GM21526 (cell line): ENCODE data around the gene IGSF5.
"Not testable (repeated sequence)": the region's sequence is repeated elsewhere in the genome, so short reads cannot be mapped to it uniquely, and the experiment has no call there.

Source experiments
- ATAC-seq: cut with Tn5 transposase; IDR thresholded peaks from one replicate; pipeline ENCODE4 v1.9.1; 2021; ENCODE audit warnings: moderate library complexity; ENCODE audit not compliant: unreplicated experiment, low FRiP score

IGSF5 gene

DNA sequence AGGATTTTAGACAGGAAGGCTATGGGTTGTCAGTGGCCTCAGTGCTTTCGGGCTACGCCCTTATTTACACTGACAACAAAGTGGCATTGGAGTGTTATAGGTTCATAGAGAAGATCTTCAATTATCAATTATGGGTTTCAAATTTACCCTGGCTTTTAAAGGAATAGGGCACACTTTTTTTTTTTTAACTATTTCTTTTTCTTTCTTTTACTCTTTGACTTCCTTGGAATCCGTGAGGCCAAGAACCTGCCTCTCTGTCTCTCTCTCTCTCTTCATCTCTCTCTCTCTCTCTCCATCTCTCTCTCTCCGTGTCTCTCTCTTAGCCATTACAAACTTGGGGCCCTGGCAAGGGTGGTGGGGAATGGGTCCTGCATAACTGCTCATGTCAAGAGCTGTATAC, at the start of gene IGSF5:
TSS of gene IGSF5 (plus strand) at position 301 of the 400 bp plus-strand sequence. CDS start 327 bp downstream, outside the sequence.
- not testable (repeated sequence) for ATAC-seq

DNA sequence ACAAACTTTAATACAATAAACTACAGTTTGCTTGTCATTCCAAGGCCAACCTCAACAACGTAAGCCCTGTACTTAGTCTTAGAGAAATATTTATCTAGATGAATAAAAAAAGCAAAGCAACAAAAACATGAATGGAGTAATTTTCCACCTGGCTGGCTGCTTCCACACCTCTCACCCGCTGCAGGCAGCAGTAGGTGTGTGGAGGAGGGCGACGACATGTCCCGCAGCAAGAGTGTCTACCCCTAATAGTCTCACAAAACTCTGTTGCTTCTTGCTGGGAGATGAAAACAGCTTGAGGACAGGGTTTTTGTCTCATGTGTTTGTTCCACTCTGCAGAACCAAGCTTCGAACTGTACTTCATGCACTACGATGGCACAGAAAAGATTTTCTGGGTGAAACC, 48.8 kb upstream of the IGSF5 start:
- ATAC-seq = no peak

DNA sequence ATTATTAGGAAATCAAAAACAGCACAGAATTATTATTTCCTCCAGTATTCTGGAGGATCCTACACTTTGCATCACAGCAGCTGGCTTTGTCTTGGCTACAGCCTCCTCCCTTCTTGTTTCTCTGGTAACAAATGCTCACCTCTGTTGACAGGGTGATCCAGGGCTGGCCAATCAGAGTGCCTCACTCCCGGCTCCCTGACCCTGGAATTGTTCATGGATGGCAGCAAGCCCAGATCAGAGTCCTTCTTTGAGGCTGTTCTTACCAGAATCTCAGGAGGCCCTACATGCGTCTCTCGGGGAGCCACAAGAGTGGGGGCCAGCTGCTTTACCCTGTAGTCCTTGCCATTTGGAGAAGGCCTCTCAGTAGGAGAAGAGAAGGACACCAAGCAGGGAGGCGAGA, 48.4 kb upstream of the IGSF5 start:
- ATAC-seq = no peak

DNA sequence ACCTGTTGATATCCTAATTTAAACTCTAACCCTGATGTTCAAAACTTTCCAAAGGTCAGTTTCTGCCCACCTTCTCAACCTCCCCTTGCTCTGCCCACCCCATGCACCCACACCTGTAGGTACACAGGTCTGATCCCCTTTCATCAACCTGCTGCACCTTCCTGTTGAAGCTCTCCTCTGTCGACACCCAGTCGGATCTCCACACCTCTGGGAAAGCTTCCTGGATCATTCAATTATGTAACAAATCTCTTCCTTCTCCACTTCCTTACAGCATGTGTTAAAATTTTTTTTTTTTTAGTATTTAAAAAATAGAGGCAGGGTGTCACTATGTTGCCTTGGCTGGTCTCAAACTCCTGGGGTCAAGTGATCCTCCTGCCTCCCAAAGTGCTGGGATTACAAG, 44.7 kb upstream of the IGSF5 start:
- ATAC-seq = no peak

DNA sequence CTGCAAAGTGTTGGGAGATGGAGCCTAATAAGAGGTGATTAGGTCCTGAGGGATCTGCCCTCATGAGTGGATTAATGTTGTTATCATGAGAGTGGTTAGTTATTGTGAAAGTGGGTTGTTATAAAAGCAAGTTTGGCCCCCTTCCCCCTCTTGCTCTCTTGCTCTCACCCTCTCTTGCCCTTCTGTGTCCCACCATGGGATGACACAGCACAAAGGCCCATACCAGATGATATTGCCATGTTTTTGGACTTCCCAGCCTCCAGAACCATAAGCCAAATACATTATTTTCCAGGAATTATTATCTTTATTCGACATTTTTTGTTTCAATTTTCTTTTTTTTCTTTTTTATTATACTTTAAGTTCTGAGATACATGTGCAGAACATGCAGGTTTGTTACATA, 41.4 kb upstream of the IGSF5 start:
- no peak for ATAC-seq

DNA sequence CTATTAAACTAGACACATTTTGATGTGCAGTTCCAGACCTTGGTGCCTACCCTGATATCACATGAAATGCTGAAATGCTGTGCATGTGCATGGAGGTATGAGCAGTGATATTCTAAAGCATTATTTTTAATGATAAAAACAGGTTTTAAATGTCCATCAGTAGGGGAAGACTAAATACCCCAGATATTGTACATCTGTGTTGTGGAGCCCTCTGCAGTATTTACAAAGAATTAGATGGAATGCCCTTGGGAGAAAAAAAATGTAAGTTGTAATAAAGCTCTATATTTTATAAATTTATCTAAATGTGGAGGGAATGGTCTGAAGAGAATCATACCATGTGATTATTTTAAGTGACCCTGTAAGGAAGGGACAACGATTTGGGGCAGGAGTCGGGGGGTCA, 39.1 kb upstream of the IGSF5 start:
- no peak for ATAC-seq

DNA sequence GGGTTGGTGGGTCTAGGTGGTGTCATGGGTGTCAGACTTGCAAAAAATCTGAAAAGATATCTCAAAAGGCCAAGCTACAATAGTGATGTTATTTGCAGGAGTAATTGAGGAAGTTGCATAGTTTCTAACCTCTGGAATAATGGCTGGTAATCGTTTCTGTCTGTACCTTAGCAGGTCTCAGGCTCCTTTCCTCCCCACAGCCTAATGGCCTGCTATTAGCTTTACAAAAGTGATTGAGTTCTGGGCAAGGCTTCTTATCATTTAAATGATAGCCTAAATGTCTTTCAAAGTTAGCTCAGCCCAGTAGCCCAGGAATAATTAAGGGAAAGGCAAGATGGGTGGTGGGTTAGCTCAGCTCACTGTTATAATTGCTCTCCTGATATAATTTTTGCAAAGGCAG, 37.7 kb upstream of the IGSF5 start:
- ATAC-seq = no peak

DNA sequence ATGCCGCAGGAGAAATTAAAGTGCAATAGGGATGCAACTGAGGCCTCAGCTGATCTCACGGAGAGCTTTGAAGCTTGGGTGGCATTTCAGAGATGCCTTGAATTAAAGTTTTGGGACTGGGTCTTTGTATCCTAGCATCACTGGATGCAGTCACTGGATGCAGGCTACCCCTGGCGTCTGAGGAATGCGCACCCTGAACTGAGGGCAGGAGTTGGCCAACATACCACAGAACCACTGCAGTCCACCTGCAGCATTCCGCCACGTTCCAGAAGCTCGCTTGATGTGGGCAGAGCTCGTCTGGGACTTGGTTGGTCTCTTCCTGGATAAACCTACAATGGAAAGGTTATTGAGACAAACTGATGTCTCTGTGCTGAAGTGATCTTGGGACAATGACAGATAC, 34.1 kb upstream of the IGSF5 start:
- ATAC-seq = no peak

DNA sequence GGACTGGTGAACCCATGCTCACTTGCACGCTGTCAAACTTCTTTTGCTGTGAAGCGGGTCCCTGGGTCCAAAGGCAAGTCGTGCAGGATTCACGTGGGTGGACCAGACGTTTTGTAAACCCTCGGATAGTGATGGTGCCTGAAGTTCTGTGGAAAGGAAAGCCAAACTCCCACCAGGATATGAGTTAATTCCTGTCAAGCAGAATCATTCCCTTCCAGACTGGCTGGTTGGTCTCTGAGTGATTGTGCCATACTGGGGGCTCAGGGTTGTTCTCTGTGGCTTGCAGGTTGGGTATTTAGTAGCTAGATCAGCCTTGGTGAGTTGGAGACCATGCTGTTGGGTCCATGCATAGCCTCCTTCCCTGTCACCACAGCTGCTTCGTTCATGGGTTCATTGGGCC, 32.7 kb upstream of the IGSF5 start:
- ATAC-seq = no peak

DNA sequence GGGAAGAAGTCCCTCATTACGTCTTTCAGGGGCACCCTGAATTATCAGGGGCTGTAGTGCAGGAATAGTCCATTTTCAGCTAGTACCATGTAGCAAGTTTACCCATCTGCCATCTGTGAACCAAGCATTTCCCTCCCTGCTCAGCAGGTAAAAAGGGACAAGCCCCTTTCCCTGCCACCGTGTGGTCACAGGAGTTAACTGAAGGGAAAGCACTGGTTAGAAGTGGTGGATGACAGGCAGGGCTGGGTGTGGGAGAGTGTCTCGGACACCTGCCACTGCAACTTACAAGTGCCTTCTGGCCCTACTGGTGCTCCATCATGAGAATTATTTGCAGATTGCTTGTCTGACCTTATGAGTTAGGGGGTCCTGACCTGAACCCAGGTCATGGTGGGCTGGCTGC, 32.0 kb upstream of the IGSF5 start:
- ATAC-seq = no peak

DNA sequence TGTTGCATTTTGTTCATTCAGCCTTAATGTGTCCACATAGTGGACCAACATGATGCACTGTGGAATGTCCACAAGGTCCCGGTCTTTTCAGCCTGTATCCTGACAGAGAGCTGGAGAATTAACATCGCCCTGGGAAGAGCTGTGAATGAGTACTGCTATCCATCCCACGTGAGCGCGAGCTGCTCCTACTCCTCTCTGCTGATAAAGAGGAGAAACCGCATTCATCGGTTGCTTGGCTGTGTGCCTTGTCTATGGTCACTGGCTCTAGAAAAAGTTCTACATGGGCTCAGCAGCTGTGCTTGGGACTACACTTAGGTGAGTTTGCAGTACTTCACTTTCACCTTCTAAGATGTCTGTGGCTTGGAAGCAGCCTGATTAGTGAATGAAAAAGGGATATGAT, 31.1 kb upstream of the IGSF5 start:
- no peak for ATAC-seq

DNA sequence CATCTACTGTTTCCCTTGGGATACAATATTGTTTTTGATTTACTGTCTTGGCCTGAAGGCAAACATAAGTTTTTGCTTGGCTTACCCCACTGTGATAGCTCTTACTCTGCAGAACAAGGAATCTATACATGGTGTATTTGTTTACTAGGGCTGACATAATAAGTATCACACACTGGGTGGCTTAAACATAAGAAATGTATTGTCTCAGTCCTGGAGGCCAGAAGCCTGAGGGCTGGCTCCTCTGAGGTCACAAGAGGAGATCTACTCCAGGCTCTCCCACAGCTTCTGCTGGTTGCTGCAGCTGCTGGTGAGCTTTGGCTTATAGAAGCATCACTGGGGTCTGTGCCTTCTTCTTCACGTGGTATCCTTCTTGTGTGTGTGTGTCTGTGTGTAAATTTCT, 30.7 kb upstream of the IGSF5 start:
- ATAC-seq = no peak

DNA sequence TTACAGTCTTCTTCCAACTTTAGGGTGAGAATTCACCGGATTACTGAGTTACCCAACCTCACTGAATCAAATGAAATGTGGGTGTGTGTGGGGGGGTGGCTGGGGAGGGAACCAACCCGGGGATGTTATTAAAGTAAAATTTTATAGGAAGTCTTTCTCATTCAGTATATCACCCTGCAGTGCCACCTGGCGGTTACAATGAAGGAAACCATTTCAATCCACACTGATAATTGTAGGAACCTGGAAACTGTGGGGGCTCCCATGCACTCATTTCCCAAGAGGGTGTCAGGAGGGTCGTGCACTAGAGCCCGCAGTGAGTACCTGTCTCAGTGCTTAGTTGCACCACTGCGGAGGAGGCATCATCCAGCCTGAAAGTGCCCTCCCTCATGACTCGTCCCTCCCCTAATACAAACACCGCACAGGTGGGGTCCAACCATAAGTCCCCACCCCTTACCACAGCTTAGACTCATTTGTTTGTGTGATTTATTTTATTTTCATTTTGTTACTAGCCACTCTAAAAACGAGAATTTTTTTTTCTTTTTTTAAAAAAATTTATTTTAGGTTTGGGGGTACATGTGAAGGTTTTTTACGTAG, 29.1 kb upstream of the IGSF5 start:
- ATAC-seq = no peak

DNA sequence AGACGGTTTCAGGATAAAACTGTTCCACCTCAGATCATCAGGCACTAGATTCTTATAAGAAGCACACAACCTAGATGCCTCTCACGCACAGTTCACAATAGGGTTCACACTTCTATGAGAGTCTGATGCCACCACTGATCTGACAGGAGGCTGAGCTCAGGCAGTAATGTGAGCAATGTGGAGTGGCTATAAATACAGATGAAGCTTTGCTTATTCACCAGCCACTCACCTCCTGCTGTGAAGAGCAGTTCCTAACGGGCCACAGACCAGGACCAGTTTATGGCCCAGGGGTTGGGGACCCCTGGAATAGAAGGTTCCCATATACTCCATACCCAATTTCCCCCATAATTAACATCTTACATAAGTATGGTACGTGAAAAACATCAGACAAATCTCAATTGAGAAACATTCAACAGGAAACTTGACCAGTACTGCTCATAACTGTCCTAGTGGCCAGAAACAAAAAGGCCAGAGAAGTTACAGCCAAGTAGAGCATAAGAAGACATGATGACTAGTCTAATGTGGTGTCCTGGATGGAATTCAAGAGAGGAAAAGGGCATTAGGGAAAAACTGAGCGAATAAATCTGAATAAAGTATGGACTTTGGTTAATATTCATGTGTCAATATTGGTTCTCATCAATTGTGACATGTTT, 24.7 kb upstream of the IGSF5 start:
- no peak for ATAC-seq

DNA sequence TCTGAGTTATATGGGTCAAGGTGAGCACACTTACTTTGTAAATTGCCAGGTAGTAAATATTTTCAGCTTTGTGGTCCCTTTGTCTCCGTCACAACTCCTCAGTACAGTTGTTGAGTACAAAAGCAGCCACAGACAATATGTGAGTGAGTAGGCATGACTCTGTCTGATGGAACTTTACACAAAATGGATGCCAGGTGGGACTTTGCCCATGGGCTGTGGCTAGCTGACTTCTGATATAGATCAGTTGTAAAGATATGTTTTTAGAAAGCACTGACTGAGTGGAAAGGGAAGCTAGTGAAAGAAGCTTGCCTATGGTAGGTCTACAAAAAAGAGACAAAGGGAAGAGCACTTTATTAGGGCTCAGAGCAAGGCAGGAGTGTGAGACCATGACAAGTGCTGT, 23.1 kb upstream of the IGSF5 start:
- no peak for ATAC-seq

DNA sequence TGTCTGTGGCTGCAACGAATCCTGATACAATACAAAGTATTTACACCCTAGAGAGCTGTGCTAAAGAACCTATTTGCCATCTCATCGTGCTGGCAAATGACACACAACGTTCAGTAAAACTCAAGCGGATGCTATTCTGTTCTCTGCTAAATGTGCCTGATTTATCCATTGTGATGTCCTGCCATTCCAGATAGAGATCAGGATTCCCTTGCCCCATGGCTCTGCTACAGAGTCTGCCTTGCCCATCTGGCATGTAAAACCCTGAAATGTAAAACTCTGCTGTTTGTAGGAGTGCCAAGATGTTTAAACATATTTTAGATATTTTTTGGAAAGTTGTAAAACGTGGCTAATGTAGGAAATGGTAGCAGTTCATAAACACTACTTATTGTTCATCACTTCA, 20.0 kb upstream of the IGSF5 start:
- no peak for ATAC-seq

DNA sequence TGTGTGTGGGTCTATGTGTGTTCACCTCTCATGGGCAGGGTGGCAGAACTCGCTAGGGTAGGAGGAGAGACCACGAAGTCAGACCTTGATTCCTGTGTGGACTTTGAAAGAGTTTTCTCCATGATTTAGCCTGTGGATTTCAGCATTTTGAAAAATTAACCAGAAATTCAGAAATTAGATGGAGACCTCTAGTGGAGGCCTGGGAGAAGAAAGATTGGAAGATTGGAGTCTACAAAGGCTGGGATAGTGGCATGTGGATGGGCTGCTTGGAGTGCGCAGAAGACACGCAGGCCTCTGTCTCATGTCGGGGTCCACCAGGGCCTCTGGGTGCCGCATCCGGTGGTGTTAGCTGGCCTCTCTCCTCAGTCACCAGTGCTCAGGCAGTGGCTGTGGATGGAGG, 18.9 kb upstream of the IGSF5 start:
- ATAC-seq = no peak

DNA sequence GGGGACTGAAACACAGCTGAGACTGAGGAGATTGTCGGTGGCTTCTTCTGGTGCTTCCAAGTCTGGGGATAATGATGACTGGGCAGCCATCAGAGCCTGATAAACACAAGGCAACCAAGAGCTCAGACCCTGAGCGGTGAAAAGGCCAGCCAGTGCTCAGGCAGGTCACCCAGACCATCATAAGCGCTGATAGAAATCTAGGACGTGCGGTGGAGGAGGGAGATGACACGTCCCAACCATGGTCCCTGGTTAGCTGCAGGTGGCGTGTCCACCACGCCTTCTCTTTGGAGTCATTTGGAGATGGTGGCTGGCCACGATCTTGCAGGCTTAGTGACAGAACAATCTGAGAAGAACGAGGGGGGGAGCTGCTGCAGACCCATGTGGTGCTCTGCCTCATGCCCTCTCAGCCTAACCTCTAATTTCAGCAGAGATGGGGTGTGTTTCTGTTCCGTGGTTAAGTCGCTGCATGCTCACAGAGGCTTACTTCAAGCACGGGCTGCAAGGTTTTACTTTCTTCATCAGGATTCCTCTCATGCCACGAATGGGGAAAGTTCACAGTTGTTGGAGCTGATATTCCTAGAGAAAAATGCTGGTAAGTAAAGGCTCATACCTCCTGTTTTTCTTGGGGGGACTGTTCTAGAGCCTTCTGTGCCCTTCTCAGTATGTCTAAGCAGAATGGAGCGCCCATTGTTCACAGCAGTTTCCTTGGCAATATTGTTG, 17.4 kb upstream of the IGSF5 start:
- ATAC-seq = no peak

DNA sequence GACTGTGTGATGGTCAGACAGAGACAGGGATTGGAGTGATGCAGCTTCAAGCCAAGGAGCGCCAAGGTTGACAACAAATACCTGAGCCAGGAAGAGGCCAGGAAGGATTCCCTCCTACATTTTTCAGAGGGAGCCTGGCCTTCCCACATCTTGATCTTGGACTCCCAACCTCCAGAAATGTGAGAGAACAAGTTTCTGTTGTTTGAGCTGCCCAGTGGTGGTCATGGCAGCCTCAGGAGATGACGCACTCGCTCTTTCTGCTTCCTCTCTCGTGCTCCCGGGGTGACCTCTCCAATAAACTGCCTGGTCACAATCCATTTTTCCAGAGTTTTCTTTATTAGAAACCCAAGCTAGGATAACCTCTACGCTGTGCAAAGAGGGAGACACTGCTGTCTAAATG, 16.6 kb upstream of the IGSF5 start:
- ATAC-seq = no peak

DNA sequence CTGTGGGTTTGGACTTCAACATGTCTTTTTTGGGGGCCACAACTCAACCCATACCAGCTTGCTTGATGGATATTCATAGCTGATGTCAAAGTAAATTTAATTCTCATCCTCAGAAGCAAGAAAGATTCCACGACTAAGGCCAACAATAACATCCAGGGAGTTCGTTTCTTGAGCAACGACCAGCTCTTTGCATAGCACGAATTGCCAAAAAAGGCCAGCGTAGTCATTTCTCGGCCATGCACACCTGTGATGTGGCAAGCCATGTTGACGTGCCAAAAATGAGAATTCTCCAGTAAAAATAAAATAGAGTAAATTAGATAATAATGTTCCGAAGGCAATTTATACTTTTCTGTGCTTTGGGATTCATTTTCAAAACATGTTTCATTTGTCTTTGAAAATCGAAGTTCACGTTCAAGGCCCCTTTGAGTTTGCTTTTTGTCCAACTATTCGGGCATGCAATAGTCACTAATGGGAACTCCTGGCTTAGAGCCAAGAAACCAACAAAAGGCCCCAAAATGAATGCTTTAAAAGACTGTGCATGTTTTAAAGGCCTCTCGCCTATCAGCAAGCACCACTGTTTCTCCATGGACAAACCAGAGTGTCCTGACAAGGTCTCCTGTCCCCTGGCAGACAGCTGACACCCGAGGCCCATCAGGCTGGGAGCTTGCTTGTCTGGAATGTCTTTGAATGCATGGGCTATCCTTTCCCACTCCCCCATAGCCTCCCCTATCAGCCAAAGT, 14.4 kb upstream of the IGSF5 start:
- no peak for ATAC-seq

DNA sequence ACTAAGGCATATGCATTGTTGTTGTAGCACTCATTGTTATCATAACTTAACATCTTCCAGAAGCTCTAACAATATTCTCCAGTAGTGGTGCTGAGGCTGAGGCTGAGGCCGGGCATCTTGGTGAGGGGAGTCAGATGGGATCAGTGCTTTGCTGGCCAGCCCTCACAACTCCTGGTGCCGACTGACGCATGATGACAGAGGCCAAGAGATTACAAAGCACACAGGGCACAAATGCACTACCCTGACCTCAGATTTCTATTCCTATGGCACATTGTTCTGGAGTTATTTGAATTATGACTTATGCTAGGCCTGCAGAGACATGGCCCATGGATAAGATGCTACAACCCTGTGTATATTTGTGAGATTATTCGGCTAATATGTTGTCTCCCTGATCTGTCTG, 8.3 kb upstream of the IGSF5 start:
- no peak for ATAC-seq
